Heart left ventricle (tissue), 13 donors: Measurements from ENCODE around the gene LRRC32.

Experiments used
- CTCF ChIP-seq, 12 donors: fragments of 200-600 bp; sonication (generic) in 4 of 12; IDR thresholded peaks; one replicate each; pipeline versions ENCODE4 v1.5.0 to v1.8.0; 2018 to 2022; ENCODE audit warnings: antibody characterized with exemption in 12 of 12, mild to moderate bottlenecking in 5 of 12
- POLR2A ChIP-seq, 2 donors: fragments of 450-650 bp; IDR thresholded peaks; one replicate each; pipeline ENCODE4 v1.6.1; 2017; ENCODE audit warnings: antibody characterized with exemption in 2 of 2, mild to moderate bottlenecking in 2 of 2, moderate library complexity in 2 of 2
- donor health status: ischemic (EF 13 %, LVEDD 7.1; RV severe dilation, severe dysfunction).
- donor health status: DM: no; HTN: yes; CAD: no.
- donor health status: DM: no; HTN: no; CAD: no.
- donor health status: ischemic (EF 25% LVEDD 6.9; RV normal size, moderate dysfunction).
- donor health status: ischemic (EF 25% LVEDD 5.7; RV mildly dilated, moderate dysfunction).
- donor health status: ischemic (EF 35%, LVEDD 5.7; RV mildly dilated, moderate dysfunction).
- donor health status: nonischemic (EF 11% LVEDD 7.7; RV severe dilation, severe dysfunction).
- donor health status: DM: yes; HTN: yes; CAD: no.
- donor health status: PGD.
- donor health status: ischemic (EF 29% LVEDD 5.4; RV normal size, mild dysfunction).
- donor health status: nonischemic (EF 23%, LVEDD 6.1; RV moderate dilation, normal function).

- TF ChIP-seq CTCF (IDR thresholded peaks at IDR 0.05), result no peak
- TF ChIP-seq POLR2A (IDR thresholded peaks at IDR 0.05), result no peak
Observed at GRCh38 chr11:76658651-76659650, 11.6 kb downstream of the LRRC32 start.
